GM18868 (cell line): ENCODE results near the gene EXOC3L1.

ENCODE experiments used
- ATAC-seq: cut with Tn5 transposase; IDR thresholded peaks from one replicate; pipeline ENCODE4 v1.9.1; 2021; ENCODE audit warnings: mild to moderate bottlenecking, moderate library complexity; ENCODE audit not compliant: unreplicated experiment

Gene EXOC3L1

GRCh38 chr16:67199011-67199807 lies 9.3 kb upstream of the EXOC3L1 start, which contains the start of gene ELMO3:
Gene ELMO3 (plus strand): TSS chr16:67199131. CDS start chr16:67199327, 196 bp downstream.
- ATAC-seq: no peak

- ATAC-seq: no peak
Observed at GRCh38 chr16:67198238-67198734, 8.3 kb upstream of the EXOC3L1 start.

GRCh38 chr16:67197704-67198103 lies 7.8 kb upstream of the EXOC3L1 start:
- ATAC-seq: no peak

- ATAC-seq: no peak
Observed at GRCh38 chr16:67196881-67197280, 6.9 kb upstream of the EXOC3L1 start.

GRCh38 chr16:67195676-67196075 lies 5.7 kb upstream of the EXOC3L1 start:
- no peak for ATAC-seq

- ATAC-seq: no peak
Observed at GRCh38 chr16:67194260-67194659, 4.3 kb upstream of the EXOC3L1 start.

- ATAC-seq: no peak
Observed at GRCh38 chr16:67193536-67193935, 3.6 kb upstream of the EXOC3L1 start.

GRCh38 chr16:67192781-67193361 lies 2.9 kb upstream of the EXOC3L1 start:
- ATAC-seq: no peak

- ATAC-seq: peak; percentile 94
Observed at GRCh38 chr16:67191995-67192681, 2.2 kb upstream of the EXOC3L1 start, which contains the start of gene E2F4. Gene E2F4 (plus strand): TSS chr16:67192155. CDS start chr16:67192228, 73 bp downstream.

- no peak for ATAC-seq
Observed at GRCh38 chr16:67191411-67191994, 1.6 kb upstream of the EXOC3L1 start.

GRCh38 chr16:67190448-67191399 lies 788 bp upstream of the EXOC3L1 start:
- ATAC-seq: no peak

- no peak for ATAC-seq
Observed at GRCh38 chr16:67188798-67189197, 1.1 kb downstream of the EXOC3L1 start.

GRCh38 chr16:67188323-67188722 lies 1.6 kb downstream of the EXOC3L1 start:
- ATAC-seq: no peak

- no peak for ATAC-seq
Observed at GRCh38 chr16:67187175-67187890, 2.6 kb downstream of the EXOC3L1 start.

- no peak for ATAC-seq
Observed at GRCh38 chr16:67186550-67186950, 3.4 kb downstream of the EXOC3L1 start.

- ATAC-seq: no peak
Observed at GRCh38 chr16:67185651-67186134, 4.2 kb downstream of the EXOC3L1 start.

- ATAC-seq: peak; percentile 26
Observed at GRCh38 chr16:67184995-67185650, 4.8 kb downstream of the EXOC3L1 start.

- no peak for ATAC-seq
Observed at GRCh38 chr16:67184453-67184994, 5.4 kb downstream of the EXOC3L1 start.
